ACHN (cell line): Measurements from ENCODE around the gene APOC4.
"Not testable (repeated sequence)": the region's sequence is repeated elsewhere in the genome, so short reads cannot be mapped to it uniquely, and the experiment has no call there.

Source experiments
- DNase-seq: peaks from one replicate; pipeline ENCODE4 v3.0.0-alpha.2; 2015
- in situ Hi-C: cut with HindIII; loops from 2 replicates; pipeline ENCODE4 v1.10.0; 2017; ENCODE audit warnings: low sequenced_read_pairs, low pct_ligation_motif_present, low pct_unique_long_range_greater_than_20kb

APOC4 gene

GRCh38 chr19:44913512-44914432, 28.3 kb upstream of the APOC4 start:
- in situ Hi-C loops, DNase-seq: not testable (repeated sequence)

GRCh38 chr19:44914433-44915206, 27.4 kb upstream of the APOC4 start, which contains the start of gene APOC1:
TSS of gene APOC1 (plus strand) at chr19:44914608. CDS start at chr19:44914892, 284 bp downstream.
- in situ Hi-C loops = not testable (repeated sequence)
- DNase-seq = peak; percentile 81

GRCh38 chr19:44924243-44924725, 17.8 kb upstream of the APOC4 start:
- in situ Hi-C loops = no loop called here
- DNase-seq = no peak

- in situ Hi-C loops = no loop called here
- DNase-seq = no peak
These were observed 16.7 kb upstream of the APOC4 start for GRCh38 chr19:44925114-44925891.

- DNase-seq, in situ Hi-C loops: not testable (repeated sequence)
These were observed 15.6 kb upstream of the APOC4 start for GRCh38 chr19:44926245-44927077.

GRCh38 chr19:44927746-44928145, 14.3 kb upstream of the APOC4 start:
- DNase-seq = peak; percentile 35
- in situ Hi-C loops = no loop called here

GRCh38 chr19:44930088-44930487, 11.9 kb upstream of the APOC4 start:
- no peak for DNase-seq
- in situ Hi-C loops = no loop called here

GRCh38 chr19:44931541-44931940, 10.5 kb upstream of the APOC4 start:
- no peak for DNase-seq
- in situ Hi-C loops = no loop called here

- DNase-seq = no peak
- in situ Hi-C loops = no loop called here
These were observed 2.4 kb upstream of the APOC4 start for GRCh38 chr19:44939668-44940067.

GRCh38 chr19:44943801-44944249, 1.8 kb downstream of the APOC4 start:
- no peak for DNase-seq
- in situ Hi-C loops = no loop called here

- in situ Hi-C loops = no loop called here
- no peak for DNase-seq
These were observed 5.1 kb downstream of the APOC4 start for GRCh38 chr19:44947041-44947581.

- no peak for DNase-seq
- in situ Hi-C loops = no loop called here
These were observed 6.2 kb downstream of the APOC4 start for GRCh38 chr19:44948237-44948636.

- DNase-seq = no peak
- in situ Hi-C loops = no loop called here
These were observed 6.8 kb downstream of the APOC4 start for GRCh38 chr19:44948763-44949374.

- in situ Hi-C loops = no loop called here
- no peak for DNase-seq
These were observed 7.5 kb downstream of the APOC4 start for GRCh38 chr19:44949550-44949949.

GRCh38 chr19:44951179-44952159, 9.4 kb downstream of the APOC4 start:
- in situ Hi-C loops = no loop called here
- peak; percentile 73 for DNase-seq

GRCh38 chr19:44954278-44954648, 12.2 kb downstream of the APOC4 start:
- in situ Hi-C loops = no loop called here
- no peak for DNase-seq
